ENCODE measurements around the gene SMYD2. TPM values are rescaled to one million over a fixed set of nuclear protein-coding genes. Genes with fewer than 3 reads are reported as not detected.
A peak's percentile ranks its signal among the peaks of the same experiment; 100 is the strongest.

Gene SMYD2
- total RNA-seq, 8 experiments from 2014 or later, result 5.9 to 102 (median 31.1) TPM

DNA sequence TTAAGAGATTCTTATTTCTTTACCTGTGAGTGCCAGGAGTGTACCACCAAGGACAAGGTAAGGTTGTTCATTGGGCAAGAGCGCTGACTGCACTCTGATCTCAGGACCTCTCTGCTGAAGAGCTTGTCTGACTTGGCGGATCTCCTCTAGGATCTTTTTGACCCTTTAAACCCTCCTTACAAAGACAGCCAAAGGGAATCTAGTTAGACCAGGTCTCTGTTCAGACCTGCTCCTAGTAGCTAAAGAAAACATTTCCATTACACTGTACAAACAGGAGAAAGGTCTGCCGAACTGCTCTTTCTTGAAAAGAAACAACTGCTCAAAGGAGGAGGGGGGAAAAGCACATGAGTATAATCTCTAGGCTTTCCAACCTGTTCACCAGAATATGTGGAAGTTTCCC is 49.3 kb downstream of the SMYD2 start:
- no peak overlapping the region for H3K27ac ChIP-seq
- peaks cover 3 to 8% of the 10 kb centered on the region in 2 donors for H3K4me1 ChIP-seq (replicated peaks in 1 of 2)
- H3K4me3 ChIP-seq, result no peak overlapping the region
- ATAC-seq (replicated peaks in 6 of 8), result no peak
- in situ Hi-C loops (cut with MboI; ENCODE audit: low pct_unique_long_range_greater_than_20kb in 2 of 9, low sequenced_read_pairs in 9 of 9, unreplicated experiment in 9 of 9), result loop anchor here in 7 of 9 experiments (10.0 to 25.0 kb wide), 5 partner anchors 118 to 1207 kb away; no protein-coding TSS in a partner anchor
- 96 to 100% (median 100%) methylated on average over 1 to 3 of the region's 3 CpGs; no CpG with 5 or more reads in 4 of the 10 experiments for WGBS, 10 experiments

GRCh38 chr1:214330715-214331114 is 49.8 kb downstream of the SMYD2 start:
- Histone ChIP-seq H3K4me3 (no peak overlapping the region), H3K27ac (no peak overlapping the region), H3K4me1 (replicated peaks in 1 of 2) (peaks cover 3 to 8% of the 10 kb centered on the region in 2 donors)
- in situ Hi-C loops (cut with MboI; ENCODE audit: low pct_unique_long_range_greater_than_20kb in 2 of 9, low sequenced_read_pairs in 9 of 9, unreplicated experiment in 9 of 9), result loop anchor here in 7 of 9 experiments (10.0 to 25.0 kb wide), 5 partner anchors 118 to 1207 kb away; no protein-coding TSS in a partner anchor
- 89 to 100% (median 95%) methylated on average over 3 to 12 of the region's 12 CpGs; no CpG with 5 or more reads in 1 of the 10 experiments for WGBS, 10 experiments
- ATAC-seq (replicated peaks in 6 of 8), result no peak

GRCh38 chr1:214331180-214331579 is 50.2 kb downstream of the SMYD2 start:
- peaks cover 3 to 8% of the 10 kb centered on the region in 2 donors for H3K4me1 ChIP-seq (replicated peaks in 1 of 2)
- no peak overlapping the region for H3K27ac ChIP-seq
- no peak for ATAC-seq (replicated peaks in 6 of 8)
- H3K4me3 ChIP-seq, result no peak overlapping the region
- in situ Hi-C loops (cut with MboI; ENCODE audit: low pct_unique_long_range_greater_than_20kb in 2 of 9, low sequenced_read_pairs in 9 of 9, unreplicated experiment in 9 of 9), result loop anchor here in 7 of 9 experiments (10.0 to 25.0 kb wide), 5 partner anchors 119 to 1206 kb away; no protein-coding TSS in a partner anchor
- 80 to 100% (median 100%) methylated on average over 1 of the region's 1 CpG; no CpG with 5 or more reads in 6 of the 10 experiments for WGBS, 10 experiments

DNA sequence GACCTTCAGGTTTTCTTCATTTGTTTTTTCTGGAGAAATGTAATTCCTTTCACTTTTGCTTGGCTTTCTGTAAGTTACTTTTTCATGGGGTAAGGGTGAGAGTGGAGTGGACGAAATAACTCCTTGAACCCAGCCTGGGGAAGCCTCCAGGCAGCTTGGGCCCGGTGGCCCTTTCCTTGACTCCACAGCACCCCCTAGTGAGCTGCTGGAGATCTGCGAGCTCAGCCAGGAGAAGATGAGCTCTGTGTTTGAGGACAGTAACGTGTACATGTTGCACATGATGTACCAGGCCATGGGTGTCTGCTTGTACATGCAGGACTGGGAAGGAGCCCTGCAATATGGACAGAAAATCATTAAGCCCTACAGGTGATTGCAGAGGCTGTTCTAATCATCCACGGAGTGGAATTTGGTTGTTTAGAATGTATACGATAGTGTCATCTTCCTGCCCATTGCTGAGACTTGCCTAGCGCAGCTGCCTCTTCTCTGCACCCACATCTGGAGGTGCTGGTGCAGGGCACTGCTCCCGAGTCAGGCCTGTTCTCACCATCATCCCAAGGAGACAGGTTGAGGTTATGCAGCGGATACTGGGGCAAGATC is 51.0 kb downstream of the SMYD2 start:
- ATAC-seq (replicated peaks in 6 of 8), result peak in 3 of 8 experiments; percentile 32 to 47 (median 47)
- in situ Hi-C loops (cut with MboI; ENCODE audit: low pct_unique_long_range_greater_than_20kb in 2 of 9, low sequenced_read_pairs in 9 of 9, unreplicated experiment in 9 of 9), result loop anchor here in 7 of 9 experiments (10.0 to 25.0 kb wide), 5 partner anchors 120 to 1205 kb away; no protein-coding TSS in a partner anchor
- Histone ChIP-seq H3K4me1 (replicated peaks in 1 of 2) (peaks cover 3 to 8% of the 10 kb centered on the region in 2 donors), H3K27ac (no peak overlapping the region), H3K4me3 (no peak overlapping the region)
- 40 to 91% (median 70%) methylated on average over 1 to 8 of the region's 9 CpGs; no CpG with 5 or more reads in 3 of the 10 experiments for WGBS, 10 experiments

GRCh38 chr1:214332946-214333798 is 52.2 kb downstream of the SMYD2 start:
- 40 to 100% (median 80%) methylated on average over 1 to 5 of the region's 6 CpGs; no CpG with 5 or more reads in 3 of the 10 experiments for WGBS, 10 experiments
- in situ Hi-C loops (cut with MboI; ENCODE audit: low pct_unique_long_range_greater_than_20kb in 2 of 9, low sequenced_read_pairs in 9 of 9, unreplicated experiment in 9 of 9), result loop anchor here in 7 of 9 experiments (10.0 to 25.0 kb wide), 5 partner anchors 121 to 1204 kb away; no protein-coding TSS in a partner anchor
- H3K4me1 ChIP-seq (replicated peaks in 1 of 2), result peaks cover 8 to 9% of the 10 kb centered on the region in 2 donors
- no peak overlapping the region for H3K27ac ChIP-seq
- ATAC-seq (replicated peaks in 6 of 8), result peak in 4 of 8 experiments; percentile 15 to 56 (median 48)
- H3K4me3 ChIP-seq, result no peak overlapping the region

DNA sequence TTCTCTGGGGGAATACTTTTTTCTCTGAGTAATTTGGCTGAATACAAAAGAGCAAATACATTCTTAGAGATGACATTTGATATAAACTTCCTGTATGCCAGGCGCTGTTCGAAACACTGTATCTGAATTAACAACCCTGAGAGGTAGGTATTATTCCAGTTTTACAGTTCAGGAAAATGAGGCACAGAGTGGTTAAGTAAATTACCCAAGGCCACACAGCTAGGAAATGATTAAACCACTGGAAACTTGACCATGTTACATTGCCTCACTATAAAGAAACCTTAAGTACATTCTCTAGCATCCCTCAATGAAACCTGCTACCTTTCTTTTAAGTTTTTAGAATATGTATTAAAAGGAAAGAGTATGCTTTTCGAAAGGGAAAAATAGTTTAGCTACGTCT is 54.6 kb downstream of the SMYD2 start:
- Histone ChIP-seq H3K4me3 (no peak overlapping the region), H3K27ac (no peak overlapping the region), H3K4me1 (replicated peaks in 1 of 2) (peaks cover 5 to 6% of the 10 kb centered on the region in 2 donors)
- in situ Hi-C loops (cut with MboI; ENCODE audit: low pct_unique_long_range_greater_than_20kb in 2 of 9, low sequenced_read_pairs in 9 of 9, unreplicated experiment in 9 of 9), result loop anchor here in 7 of 9 experiments (10.0 to 25.0 kb wide), 5 partner anchors 123 to 1202 kb away; no protein-coding TSS in a partner anchor
- no peak for ATAC-seq (replicated peaks in 6 of 8)
- 79 to 100% (median 98%) methylated on average over 1 to 4 of the region's 4 CpGs for WGBS, 10 experiments

- WGBS, 10 experiments, result 0 to 71% (median 50%) methylated on average over 1 to 2 of the region's 2 CpGs; no CpG with 5 or more reads in 2 of the 10 experiments
- Histone ChIP-seq H3K27ac (no peak overlapping the region), H3K4me1 (replicated peaks in 1 of 2) (peaks cover 5 to 6% of the 10 kb centered on the region in 2 donors), H3K4me3 (no peak overlapping the region)
- no peak for ATAC-seq (replicated peaks in 6 of 8)
- in situ Hi-C loops (cut with MboI; ENCODE audit: low pct_unique_long_range_greater_than_20kb in 2 of 9, low sequenced_read_pairs in 9 of 9, unreplicated experiment in 9 of 9), result loop anchor here in 7 of 9 experiments (10.0 to 25.0 kb wide), 5 partner anchors 125 to 1200 kb away; no protein-coding TSS in a partner anchor
Observed at GRCh38 chr1:214337015-214337414, 56.1 kb downstream of the SMYD2 start.

DNA sequence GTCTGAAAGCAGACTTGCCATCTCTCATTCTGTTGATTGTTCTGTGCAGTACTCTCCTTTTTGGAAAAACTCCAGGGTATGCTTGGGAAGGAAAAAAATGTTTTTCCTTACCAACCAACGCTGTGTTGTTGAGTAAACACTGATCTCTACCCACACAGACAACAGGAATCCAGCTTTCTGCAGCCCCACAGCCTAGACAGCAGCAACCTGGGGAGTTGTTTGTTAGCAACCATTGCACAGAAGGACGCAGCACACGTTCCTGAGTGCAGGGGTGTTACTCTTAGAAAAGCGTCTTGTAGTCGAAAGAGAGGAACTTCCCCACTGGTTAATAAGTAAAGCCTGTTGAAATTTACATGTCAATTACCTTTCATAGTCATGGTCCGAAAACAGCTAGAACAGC is 56.6 kb downstream of the SMYD2 start:
- Histone ChIP-seq H3K27ac (no peak overlapping the region), H3K4me3 (no peak overlapping the region), H3K4me1 (replicated peaks in 1 of 2) (peaks cover 5 to 6% of the 10 kb centered on the region in 2 donors)
- peak; percentile 7 to 94 (median 62) for ATAC-seq (replicated peaks in 6 of 8)
- in situ Hi-C loops (cut with MboI; ENCODE audit: low pct_unique_long_range_greater_than_20kb in 2 of 9, low sequenced_read_pairs in 9 of 9, unreplicated experiment in 9 of 9), result loop anchor here in 7 of 9 experiments (10.0 to 25.0 kb wide), 5 partner anchors 125 to 1200 kb away; no protein-coding TSS in a partner anchor
- WGBS, 10 experiments, result 0 to 93% (median 32%) methylated on average over 1 to 6 of the region's 6 CpGs; no CpG with 5 or more reads in 2 of the 10 experiments

GRCh38 chr1:214338212-214338611 is 57.3 kb downstream of the SMYD2 start:
- Histone ChIP-seq H3K4me3 (no peak overlapping the region), H3K27ac (no peak overlapping the region), H3K4me1 (replicated peaks in 1 of 2) (peaks cover 5 to 6% of the 10 kb centered on the region in 2 donors)
- no peak for ATAC-seq (replicated peaks in 6 of 8)
- 36 to 100% (median 72%) methylated on average over 1 to 4 of the region's 4 CpGs for WGBS, 10 experiments
- in situ Hi-C loops (cut with MboI; ENCODE audit: low pct_unique_long_range_greater_than_20kb in 2 of 9, low sequenced_read_pairs in 9 of 9, unreplicated experiment in 9 of 9), result loop anchor here in 7 of 9 experiments (10.0 to 25.0 kb wide), 5 partner anchors 126 to 1199 kb away; no protein-coding TSS in a partner anchor

GRCh38 chr1:214341459-214341858 is 60.5 kb downstream of the SMYD2 start:
- H3K27ac ChIP-seq, result no peak overlapping the region
- in situ Hi-C loops (cut with MboI; ENCODE audit: low pct_unique_long_range_greater_than_20kb in 2 of 9, low sequenced_read_pairs in 9 of 9, unreplicated experiment in 9 of 9), result loop anchor here in 6 of 9 experiments (25.0 kb wide), 4 partner anchors 129 to 1196 kb away; no protein-coding TSS in a partner anchor
- H3K4me3 ChIP-seq, result no peak overlapping the region
- ATAC-seq (replicated peaks in 6 of 8), result no peak
- WGBS, 10 experiments, result 72 to 100% (median 90%) methylated on average over 1 to 3 of the region's 3 CpGs; no CpG with 5 or more reads in 1 of the 10 experiments
- H3K4me1 ChIP-seq (replicated peaks in 1 of 2), result peaks cover 0 to 6% of the 10 kb centered on the region in 2 donors

DNA sequence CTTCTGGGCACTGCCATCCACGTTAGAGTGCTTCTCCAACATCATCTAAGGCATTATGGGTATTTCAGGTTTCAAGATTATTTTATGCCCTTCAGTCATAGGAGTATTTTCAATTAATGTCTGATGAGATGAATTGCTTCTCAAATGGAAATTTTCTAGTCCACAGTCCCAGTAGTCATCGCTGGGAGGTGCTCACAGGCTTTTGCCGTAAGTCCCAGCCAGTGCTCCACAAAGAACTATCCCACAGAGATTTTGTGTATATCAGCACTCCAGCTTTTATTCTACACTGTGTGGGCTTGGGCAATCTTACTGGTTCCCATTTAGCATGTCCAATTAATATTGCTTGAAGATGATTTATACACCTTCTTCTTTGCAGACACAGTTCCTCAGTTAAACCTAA is 61.0 kb downstream of the SMYD2 start:
- no peak overlapping the region for H3K27ac ChIP-seq
- peak in 1 of 8 experiments; percentile 63 for ATAC-seq (replicated peaks in 6 of 8)
- WGBS, 10 experiments, result 40 to 100% (median 95%) methylated on average over 1 to 3 of the region's 3 CpGs; no CpG with 5 or more reads in 2 of the 10 experiments
- H3K4me1 ChIP-seq (replicated peaks in 1 of 2), result peaks cover 0 to 6% of the 10 kb centered on the region in 2 donors
- no peak overlapping the region for H3K4me3 ChIP-seq
- in situ Hi-C loops (cut with MboI; ENCODE audit: low pct_unique_long_range_greater_than_20kb in 2 of 9, low sequenced_read_pairs in 9 of 9, unreplicated experiment in 9 of 9), result loop anchor here in 6 of 9 experiments (25.0 kb wide), 4 partner anchors 130 to 1195 kb away; no protein-coding TSS in a partner anchor

- in situ Hi-C loops (cut with MboI; ENCODE audit: low pct_unique_long_range_greater_than_20kb in 2 of 9, low sequenced_read_pairs in 9 of 9, unreplicated experiment in 9 of 9), result loop anchor here in 6 of 9 experiments (25.0 kb wide), 4 partner anchors 130 to 1195 kb away; no protein-coding TSS in a partner anchor
- Histone ChIP-seq H3K4me1 (replicated peaks in 1 of 2) (peaks cover 0 to 3% of the 10 kb centered on the region in 2 donors), H3K27ac (no peak overlapping the region), H3K4me3 (no peak overlapping the region)
- ATAC-seq (replicated peaks in 6 of 8), result peak in 3 of 8 experiments; percentile 62 to 73 (median 67)
Observed at GRCh38 chr1:214342525-214342924, 61.6 kb downstream of the SMYD2 start.

All from motor neuron (in vitro differentiated cells).